ENCODE measurements around the gene LRCH3.
"Not testable (repeated sequence)": the region's sequence is repeated elsewhere in the genome, so short reads cannot be mapped to it uniquely, and the experiment has no call there.

LRCH3 gene

DNA sequence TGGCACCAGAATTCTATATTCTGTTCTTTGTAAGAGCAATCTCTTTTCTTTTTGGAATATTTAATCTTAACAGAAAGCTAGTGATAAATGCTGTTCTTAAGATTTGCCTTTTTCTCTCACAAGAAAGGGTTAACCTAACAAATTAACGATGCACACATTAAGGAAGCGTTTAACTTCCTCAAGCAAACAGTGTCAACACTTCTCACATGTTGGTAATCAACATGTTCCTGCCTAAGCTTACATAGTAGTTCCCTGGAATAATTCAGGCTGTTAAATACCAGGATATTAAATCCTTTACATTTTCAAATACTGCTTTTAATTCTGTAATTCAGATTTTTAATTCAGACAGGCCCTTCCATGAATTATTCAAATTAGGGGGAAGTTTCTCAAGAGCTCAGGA, 91.5 kb downstream of the LRCH3 start:
- H3K36me3 ChIP-seq (ENCODE audit: control insufficient read depth in 2 of 2, insufficient read depth in 1 of 2, low read length in 2 of 2): peaks cover 0 to 28% of the 10 kb centered on the region in 2 experiments; a peak in 1 of 3 replicates
- TF ChIP-seq ZNF521 (tag by site-specific recombination; IDR thresholded peaks at IDR 0.05) (no peak), ZNF48 (tag by site-specific recombination; IDR thresholded peaks at IDR 0.05) (no peak), ZBTB20 (tag by site-specific recombination; IDR thresholded peaks at IDR 0.05) (no peak)
- H3K9me3 ChIP-seq (ENCODE audit: control insufficient read depth, insufficient read depth, low read depth, low read length): no peaks in the 10 kb centered on the region
- no peaks in the 10 kb centered on the region for H3K4me1 ChIP-seq (ENCODE audit: control insufficient read depth, insufficient read depth, low read length)
- no peak overlapping the region for H3K27ac ChIP-seq (ENCODE audit: extremely low read depth, low read depth, low read length)
- H3K4me3 ChIP-seq (ENCODE audit: low read depth, low read length): no peak overlapping the region
- ChIA-PET CTCF (interaction anchor here (0.6 kb wide), 1 partner anchor 33 kb away, joined by 5 read pairs; no protein-coding TSS in a partner anchor), POLR2A (no interaction called here)

DNA sequence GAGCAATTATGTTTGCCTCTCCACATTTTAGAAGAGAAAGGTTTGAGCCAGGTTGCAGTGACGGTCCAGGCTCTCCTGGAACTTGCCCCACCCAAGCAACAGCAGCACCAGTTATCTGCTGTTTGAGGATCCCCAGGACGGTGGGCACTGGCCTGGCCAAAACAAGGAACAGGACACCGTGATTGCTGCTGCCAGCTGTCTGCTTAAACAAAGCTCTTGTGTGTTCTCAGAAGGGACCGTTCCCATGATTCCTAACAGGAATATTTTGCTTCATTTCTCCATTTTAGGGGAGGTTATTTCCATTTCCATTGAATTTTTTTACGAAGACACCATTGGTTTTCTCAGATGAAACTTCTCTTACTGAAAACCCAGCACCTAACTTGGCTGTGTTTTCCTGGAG, 92.5 kb downstream of the LRCH3 start:
- Histone ChIP-seq H3K27ac (ENCODE audit: extremely low read depth, low read depth, low read length) (no peak overlapping the region), H3K4me1 (ENCODE audit: control insufficient read depth, insufficient read depth, low read length) (no peaks in the 10 kb centered on the region), H3K9me3 (ENCODE audit: control insufficient read depth, insufficient read depth, low read depth, low read length) (no peaks in the 10 kb centered on the region), H3K36me3 (ENCODE audit: control insufficient read depth in 2 of 2, insufficient read depth in 1 of 2, low read length in 2 of 2) (peaks cover 0 to 20% of the 10 kb centered on the region in 2 experiments; a peak in 1 of 3 replicates), H3K4me3 (ENCODE audit: low read depth, low read length) (no peak overlapping the region)
- ChIA-PET POLR2A (no interaction called here), CTCF (no interaction called here)
- no peak for TF ChIP-seq ZNF843 (tag by site-specific recombination; IDR thresholded peaks at IDR 0.05)
- no peak for TF ChIP-seq ZNF169 (tag by site-specific recombination; IDR thresholded peaks at IDR 0.05)
- TF ChIP-seq ZNF791 (tag by site-specific recombination; IDR thresholded peaks at IDR 0.05): no peak
- no peak for TF ChIP-seq FEZF1 (tag by site-specific recombination; IDR thresholded peaks at IDR 0.05)
- TF ChIP-seq KLF16 (tag by site-specific recombination; IDR thresholded peaks at IDR 0.05): no peak
- no peak for TF ChIP-seq PRDM1 (tag by site-specific recombination; IDR thresholded peaks at IDR 0.05)
- no peak for TF ChIP-seq KLF10 (tag by site-specific recombination; IDR thresholded peaks at IDR 0.05)
- no peak for TF ChIP-seq ZNF302 (tag by site-specific recombination; IDR thresholded peaks at IDR 0.05; ENCODE audit: low read depth)
- TF ChIP-seq YY1 (tag by site-specific recombination; IDR thresholded peaks at IDR 0.05): no peak
- no peak for TF ChIP-seq KLF9 (tag by site-specific recombination; IDR thresholded peaks at IDR 0.05; ENCODE audit: low read depth)
- no peak for TF ChIP-seq ZNF354C (tag by site-specific recombination; IDR thresholded peaks at IDR 0.05; ENCODE audit: borderline replicate concordance, low read depth)
- TF ChIP-seq ZNF629 (tag by site-specific recombination; IDR thresholded peaks at IDR 0.05): no peak
- no peak for TF ChIP-seq ZNF121 (tag by site-specific recombination; IDR thresholded peaks at IDR 0.05)

DNA sequence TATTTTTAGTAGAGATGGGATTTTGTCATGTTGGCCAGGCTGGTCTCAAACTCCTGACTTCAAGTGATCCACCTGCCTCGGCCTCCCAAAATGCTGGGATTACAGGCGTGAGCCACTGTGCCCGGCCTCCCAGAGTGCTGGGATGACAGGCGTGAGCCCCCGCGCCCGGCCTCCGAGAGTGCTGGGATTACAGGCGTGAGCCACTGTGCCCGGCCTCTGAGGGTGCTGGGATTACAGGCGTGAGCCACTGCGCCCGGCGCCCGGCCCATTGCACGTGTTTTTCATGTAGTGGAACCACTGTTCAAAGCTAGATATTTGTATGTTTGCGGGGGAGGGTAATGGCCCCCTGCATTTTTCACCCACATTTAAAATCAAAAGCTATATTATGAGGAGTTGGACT, 93.3 kb downstream of the LRCH3 start:
- H3K36me3 ChIP-seq (ENCODE audit: control insufficient read depth in 2 of 2, insufficient read depth in 1 of 2, low read length in 2 of 2): peaks cover 0 to 15% of the 10 kb centered on the region in 2 experiments; a peak in 1 of 3 replicates
- H3K27ac ChIP-seq (ENCODE audit: extremely low read depth, low read depth, low read length); H3K4me1 ChIP-seq (ENCODE audit: control insufficient read depth, insufficient read depth, low read length); H3K4me3 ChIP-seq (ENCODE audit: low read depth, low read length); CTCF ChIA-PET; H3K9me3 ChIP-seq (ENCODE audit: control insufficient read depth, insufficient read depth, low read depth, low read length); POLR2A ChIA-PET: not testable (repeated sequence)

DNA sequence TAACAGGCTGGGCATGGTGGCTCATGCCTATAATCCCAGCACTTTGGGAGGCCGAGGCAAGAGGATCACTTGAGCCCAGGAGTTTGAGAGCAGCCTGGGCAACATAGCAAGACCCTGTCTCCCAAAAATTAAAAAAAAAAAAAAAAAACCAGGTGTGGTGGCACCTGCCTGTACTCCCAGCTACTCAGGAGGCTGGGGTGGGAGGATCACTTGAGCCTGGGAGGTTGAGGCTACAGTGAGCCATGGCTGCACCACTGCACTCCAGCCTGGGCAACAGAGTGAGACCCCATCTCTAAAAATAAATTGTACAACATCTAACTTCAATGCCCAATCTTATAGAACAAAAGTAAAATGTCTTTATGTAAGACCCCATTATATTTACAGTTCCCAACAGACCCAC, 95.0 kb downstream of the LRCH3 start:
- H3K9me3 ChIP-seq (ENCODE audit: control insufficient read depth, insufficient read depth, low read depth, low read length); POLR2A ChIA-PET; CTCF ChIA-PET; H3K27ac ChIP-seq (ENCODE audit: extremely low read depth, low read depth, low read length); H3K4me3 ChIP-seq (ENCODE audit: low read depth, low read length); H3K4me1 ChIP-seq (ENCODE audit: control insufficient read depth, insufficient read depth, low read length): not testable (repeated sequence)
- H3K36me3 ChIP-seq (ENCODE audit: control insufficient read depth in 2 of 2, insufficient read depth in 1 of 2, low read length in 2 of 2): peaks cover 0 to 14% of the 10 kb centered on the region in 2 experiments; a peak in 1 of 3 replicates
- TF ChIP-seq ZNF121 (tag by site-specific recombination; IDR thresholded peaks at IDR 0.05): peak; percentile 88

DNA sequence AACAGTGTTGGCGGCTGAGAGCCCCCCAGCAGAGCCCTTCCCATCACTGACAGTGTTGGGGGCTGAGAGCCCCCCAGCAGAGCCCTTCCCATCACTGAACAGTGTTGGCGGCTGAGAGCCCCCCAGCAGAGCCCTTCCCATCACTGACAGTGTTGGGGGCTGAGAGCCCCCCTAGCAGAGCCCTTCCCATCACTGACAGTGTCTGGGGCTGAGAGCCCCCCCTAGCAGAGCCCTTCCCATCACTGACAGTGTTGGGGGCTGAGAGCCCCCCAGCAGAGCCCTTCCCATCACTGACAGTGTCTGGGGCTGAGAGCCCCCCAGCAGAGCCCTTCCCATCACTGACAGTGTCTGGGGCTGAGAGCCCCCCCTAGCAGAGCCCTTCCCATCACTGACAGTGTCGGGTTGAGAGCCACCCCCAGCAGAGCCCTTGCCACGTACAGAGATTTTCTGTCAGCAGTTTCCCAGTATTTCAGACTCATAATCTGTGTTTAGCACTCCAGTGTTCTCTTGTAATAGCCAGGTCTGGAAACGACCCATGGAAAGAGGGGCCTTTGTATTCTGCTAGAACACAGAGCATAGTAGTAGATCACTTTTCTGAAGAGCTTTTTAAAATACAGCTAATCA, 96.5 kb downstream of the LRCH3 start:
- peaks cover 0 to 14% of the 10 kb centered on the region in 2 experiments; a peak in 1 of 3 replicates for H3K36me3 ChIP-seq (ENCODE audit: control insufficient read depth in 2 of 2, insufficient read depth in 1 of 2, low read length in 2 of 2)
- H3K4me1 ChIP-seq (ENCODE audit: control insufficient read depth, insufficient read depth, low read length); H3K9me3 ChIP-seq (ENCODE audit: control insufficient read depth, insufficient read depth, low read depth, low read length); POLR2A ChIA-PET; H3K4me3 ChIP-seq (ENCODE audit: low read depth, low read length); H3K27ac ChIP-seq (ENCODE audit: extremely low read depth, low read depth, low read length): not testable (repeated sequence)
- CTCF ChIA-PET: interaction anchor here (0.7 to 0.9 kb wide), 3 partner anchors 18 to 288 kb away, joined by 3 to 7 read pairs (median 5); no protein-coding TSS in a partner anchor
- TF ChIP-seq ZNF664 (tag by site-specific recombination; IDR thresholded peaks at IDR 0.05) (0 out of 2 replicates have a peak, but pooled peaks have one; percentile 32), GLIS1 (tag by site-specific recombination; IDR thresholded peaks at IDR 0.05) (peak; percentile 97), GLIS2 (tag by site-specific recombination; IDR thresholded peaks at IDR 0.05) (peak; percentile 56)

All from HEK293 (cell line).